ENCODE data around the gene HOXC12.

Gene HOXC12

DNA sequence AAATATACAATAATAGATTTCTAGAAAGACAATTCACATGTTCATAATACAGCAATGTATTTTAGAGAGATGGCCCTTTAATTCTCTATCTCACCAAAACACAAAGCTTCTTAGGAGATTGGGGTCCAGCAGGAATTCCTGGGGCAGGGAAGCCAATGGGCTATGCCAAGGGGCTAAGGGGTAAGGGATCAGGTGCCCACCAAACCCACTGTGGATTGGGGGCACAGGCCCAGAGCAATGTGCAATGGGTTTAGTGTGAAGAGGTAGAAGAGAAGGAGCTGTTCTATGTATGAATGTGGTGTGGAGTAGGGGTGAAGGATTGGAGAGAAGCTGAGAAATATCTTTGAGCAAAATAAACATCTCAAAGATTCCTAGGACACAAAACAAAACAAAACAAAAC is 13.5 kb upstream of the HOXC12 start:
- DNase-seq, result no peak

DNA sequence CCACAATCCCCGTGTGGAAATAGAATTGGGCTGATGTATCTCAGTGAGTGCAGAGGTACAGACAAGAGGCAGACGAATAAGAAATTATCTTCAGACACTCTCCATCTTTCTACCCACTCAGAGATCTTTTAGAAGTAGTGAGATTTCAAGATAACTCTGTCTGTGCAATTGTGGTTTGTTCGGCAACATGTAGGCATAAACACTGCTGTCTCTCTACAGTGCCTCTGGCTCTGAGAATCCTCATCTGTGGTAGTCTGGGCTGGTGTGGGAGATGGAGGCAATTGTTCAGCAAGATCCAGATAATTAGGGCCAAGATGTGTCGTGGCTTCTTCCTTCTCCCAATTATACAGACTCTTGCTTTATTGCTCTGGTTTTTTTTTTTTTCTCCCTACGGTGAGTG is 13.0 kb upstream of the HOXC12 start:
- no peak for DNase-seq

DNA sequence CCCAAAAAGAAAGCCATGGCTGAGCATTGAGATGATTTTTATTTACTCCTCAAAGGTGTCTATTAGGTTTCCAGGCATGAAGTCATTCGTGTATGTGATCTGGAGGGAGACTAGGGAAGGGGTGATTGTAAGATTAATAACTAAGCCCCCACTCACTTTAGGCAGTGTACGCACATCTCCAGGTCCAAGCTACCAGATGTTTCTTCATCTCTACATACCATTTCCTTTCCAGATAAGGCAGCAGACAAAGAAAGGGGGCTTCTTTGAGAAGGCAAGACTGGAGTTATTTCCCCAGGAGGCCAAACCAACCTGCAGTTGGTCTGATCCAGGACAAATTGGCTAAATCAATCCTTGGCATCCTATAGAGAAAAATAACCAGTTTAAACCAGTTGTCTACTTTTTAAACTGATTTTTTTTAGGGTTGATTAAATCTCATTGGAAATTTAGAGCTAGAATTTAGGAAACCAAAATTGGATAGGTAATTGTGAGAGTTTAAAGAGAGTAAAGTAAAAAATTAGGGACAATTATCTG is 12.2 kb upstream of the HOXC12 start:
- DNase-seq, result no peak

DNA sequence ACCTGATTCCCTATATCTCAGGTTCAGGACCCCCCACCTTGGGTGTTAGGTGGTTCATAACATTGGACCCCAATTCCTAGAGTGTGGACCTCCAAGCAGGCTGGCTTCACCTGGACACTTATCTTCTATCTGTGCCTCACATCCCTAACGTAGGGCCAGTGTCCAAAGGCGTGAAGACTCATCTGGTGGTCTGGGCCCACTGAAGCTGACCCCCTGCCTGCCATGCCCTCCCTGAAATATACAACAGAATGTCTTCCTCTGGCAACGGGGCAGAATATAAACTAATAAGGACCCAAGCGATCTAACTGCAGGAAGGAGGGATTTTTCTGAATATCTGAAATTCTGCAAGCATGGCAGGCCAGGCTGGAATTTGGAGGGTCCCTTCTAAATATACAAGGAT is 10.5 kb upstream of the HOXC12 start:
- no peak for DNase-seq

DNA sequence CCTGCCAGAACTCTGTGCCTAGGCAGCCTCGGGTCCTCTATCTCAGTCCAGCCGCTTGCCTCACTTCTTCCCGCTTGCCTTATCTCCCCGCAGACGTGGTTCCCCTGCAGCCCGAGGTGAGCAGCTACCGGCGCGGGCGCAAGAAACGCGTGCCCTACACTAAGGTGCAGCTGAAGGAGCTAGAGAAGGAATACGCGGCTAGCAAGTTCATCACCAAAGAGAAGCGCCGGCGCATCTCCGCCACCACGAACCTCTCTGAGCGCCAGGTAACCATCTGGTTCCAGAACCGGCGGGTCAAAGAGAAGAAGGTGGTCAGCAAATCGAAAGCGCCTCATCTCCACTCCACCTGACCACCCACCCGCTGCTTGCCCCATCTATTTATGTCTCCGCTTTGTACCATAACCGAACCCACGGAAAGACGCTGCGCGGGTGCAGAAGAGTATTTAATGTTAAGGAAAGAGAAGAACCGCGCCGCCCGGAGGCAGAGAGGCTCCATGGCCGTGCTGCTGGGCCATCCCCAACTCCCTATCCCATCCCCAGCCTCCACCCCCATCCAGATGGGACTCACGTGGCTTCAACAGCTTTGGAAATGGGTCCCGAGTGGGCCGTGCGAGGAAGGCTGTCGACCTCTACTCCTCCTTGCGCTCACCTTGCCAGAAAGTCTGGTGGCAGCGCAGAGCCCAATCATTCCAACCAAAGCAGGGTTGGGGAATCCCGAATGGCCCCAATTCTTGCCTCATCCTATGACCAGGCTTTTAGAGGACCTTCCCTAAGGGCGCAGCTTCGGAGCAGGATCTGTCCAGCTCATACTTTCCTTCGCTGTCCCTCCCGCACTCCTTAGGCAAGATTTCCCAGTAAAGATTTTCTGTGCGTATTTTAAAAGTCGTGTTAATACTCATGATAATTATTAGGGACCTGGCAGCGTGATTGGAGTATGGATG is 9.5 kb upstream of the HOXC12 start:
- DNase-seq, result no peak

DNA sequence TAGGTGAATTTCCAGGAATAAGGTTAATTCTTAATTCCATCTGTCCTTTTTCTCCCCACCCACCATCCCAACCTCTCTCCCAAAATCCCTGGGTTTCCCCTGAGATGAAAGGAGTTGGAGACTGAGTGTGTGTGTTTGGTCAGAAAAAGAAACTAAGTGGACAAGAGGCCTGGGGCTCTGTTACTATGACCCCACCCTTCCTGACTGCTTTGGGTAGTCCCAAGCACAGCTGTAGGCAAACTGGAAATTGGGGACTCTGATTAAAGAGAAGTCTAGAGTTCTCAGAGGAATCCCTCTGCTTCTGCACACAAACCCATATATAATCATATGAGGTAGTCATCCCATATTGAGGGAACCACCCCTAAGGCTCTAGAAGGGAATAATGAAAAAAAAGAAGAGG is 7.0 kb upstream of the HOXC12 start:
- no peak for DNase-seq

DNA sequence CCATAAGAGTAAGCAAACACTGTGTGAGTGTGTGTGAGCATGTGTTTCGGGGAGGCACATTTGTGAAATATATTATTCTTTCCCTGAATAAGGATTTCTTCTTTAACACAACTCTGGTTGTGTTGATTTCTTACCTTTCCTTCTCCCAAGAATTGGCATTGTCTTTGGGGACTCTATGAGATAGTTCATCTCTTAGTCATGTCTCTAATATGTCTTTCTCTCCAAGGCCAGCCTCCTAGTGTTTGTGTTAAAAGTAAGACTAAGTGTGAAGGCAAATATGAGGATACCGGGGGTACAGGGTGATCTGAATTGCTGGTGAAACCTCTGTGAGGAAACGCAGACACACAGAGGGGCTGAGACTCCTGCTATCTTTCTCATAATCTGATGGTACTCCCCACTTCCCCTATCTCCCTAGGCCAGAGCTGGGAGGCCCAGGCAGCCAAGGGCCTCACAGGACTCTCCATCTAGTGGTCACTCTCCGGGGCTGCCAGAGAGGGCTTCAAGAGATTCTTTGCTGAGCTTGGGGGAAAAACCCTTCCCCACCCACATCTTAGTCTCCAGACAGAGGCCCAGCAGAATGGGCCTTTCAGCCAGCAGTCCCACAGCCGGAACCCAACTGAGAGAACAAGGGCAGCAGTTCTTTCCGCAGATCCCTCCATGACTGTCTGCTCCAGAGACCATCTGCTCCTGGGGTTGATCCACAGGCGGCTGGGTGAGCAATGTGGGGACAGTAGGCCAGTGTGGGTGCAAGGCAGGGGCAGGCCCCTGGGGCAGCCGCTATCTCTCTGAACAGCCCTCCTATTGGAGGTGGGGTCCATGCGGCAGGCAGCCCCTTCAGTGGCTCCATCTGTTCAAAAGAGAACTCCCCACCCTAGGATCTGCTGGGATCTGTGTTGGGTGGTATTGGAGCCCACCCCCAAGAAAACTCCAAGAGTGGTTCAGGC is 5.8 kb upstream of the HOXC12 start:
- DNase-seq, result no peak

DNA sequence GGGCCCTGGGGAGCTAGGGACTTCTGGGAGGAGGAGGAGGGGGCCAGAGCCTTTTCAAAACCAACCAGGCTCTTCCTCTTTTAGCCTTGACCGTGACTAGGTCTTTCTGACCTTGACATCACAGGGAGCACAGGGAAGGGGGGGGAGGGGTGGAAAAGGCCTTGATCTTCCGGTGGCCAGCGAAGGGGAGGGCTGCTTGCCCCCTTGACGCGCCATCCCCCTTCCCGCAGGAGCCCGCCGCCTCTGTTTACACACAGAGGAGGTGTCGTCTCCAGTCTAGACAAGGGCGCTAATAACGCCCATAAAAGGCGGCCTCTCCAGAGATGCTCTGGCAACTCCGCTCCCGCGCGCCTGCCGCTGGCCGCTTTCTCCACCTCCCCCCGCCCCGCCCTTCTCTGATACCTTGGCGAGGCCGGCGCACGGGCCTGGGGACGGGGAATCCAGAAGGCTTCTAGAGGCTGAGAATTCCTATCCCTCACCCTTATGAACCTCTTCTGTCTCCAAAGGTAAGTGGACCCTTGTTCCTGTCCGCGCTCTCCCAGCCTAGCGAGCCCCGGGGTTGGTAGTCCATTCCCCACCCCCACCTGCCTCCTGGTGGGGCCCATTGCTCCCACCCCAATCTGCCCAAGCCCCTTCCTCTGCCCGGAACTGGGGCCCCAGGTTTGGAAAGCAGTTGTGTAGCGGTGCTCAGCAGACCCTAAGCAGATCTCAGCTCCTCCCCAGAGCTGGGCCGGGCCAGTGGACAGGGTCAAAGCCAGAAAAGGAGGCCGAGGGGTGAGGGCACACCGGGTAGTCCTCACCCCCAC is 4.9 kb upstream of the HOXC12 start:
- no peak for DNase-seq

DNA sequence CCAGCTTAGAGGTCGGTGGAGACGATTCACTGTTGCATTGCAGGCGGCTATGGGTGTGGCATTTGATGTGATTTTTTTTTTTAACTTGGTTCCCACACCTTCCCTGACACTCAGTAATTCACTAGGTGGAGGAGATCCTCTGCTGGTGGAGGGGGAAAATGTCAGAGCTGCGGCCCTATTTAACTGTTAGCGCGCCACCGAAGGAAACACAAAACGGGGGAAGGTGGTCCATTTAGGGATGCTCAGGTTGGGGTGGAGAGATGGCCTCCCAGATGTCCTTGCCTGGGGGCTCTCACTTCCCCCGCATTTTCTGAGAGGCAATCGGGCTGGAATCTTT is 4.3 kb upstream of the HOXC12 start:
- DNase-seq, result no peak

DNA sequence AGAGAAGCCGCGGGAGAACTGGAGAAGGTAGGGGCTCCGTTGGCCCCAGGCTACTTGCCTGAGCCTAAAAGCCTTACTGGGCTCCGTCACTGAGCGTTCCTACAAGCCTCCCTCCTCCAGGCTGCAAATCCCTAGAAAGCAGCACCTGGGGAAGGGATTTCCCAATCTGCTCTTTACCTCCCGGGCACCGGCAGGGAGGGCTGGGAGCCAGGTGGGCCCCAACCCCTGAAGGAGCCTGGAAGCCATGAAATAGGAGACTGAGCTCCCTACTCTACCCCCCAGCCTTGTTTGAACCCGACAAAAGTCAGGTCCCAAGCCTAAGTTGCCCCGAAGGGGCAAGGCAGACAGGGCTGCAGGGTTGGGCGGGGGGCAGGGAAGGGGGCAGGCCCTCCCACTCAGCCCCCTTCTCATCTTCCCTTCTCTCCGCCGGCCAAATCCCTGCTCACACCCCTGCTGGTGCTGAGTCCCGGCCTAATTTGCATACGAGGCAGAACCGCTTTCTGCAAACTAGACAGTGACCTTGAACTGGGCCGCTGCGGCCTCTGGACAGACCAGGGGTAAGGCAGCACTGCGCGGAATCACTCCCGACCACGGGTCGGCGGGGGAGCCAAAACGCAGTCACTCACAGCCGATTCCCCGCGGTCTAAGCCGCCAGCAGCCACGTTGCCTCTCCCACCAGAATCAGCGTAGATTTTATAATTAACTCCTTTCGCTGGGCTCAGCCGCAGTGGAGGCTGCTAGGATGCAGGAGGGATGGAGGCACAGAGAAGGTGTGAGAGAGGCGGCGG is 3.7 kb upstream of the HOXC12 start:
- no peak for DNase-seq

DNA sequence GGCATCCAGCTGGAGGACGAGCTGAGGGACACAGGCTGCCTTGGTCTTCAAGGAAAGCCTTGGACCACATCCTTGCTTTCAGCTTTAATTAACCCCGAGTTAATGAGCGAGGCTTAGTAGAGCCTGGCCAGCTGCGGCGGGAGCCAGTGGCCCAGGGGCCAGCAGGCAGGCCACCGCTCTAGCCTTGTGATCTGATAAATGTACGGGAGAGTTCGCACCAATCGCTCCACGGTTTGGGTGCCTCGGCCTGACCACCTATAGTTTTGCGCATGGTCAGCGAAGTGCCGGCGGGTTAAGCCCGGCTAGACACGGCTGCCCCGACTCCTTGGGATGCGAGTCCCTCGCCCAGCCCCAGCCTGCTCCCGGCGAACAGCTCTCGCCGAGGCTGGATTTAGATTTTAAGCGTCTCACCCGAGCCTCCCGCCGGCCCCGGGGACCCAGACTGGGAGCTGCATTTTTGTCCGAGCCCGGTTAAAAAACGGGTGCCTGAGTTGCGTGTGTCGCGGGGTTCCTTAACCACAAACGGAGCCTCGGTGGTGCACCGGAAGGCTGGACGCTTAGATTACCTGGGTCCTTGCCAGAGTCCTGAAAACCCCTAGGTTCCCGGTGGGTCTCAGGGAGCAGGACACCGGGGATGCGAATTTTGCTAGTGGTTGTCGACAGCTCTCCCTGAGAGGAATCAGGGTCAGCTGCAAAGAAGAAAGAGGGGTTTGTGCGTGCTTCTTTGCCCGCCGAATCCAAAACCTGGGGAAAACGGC is 2.9 kb upstream of the HOXC12 start:
- no peak for DNase-seq

DNA sequence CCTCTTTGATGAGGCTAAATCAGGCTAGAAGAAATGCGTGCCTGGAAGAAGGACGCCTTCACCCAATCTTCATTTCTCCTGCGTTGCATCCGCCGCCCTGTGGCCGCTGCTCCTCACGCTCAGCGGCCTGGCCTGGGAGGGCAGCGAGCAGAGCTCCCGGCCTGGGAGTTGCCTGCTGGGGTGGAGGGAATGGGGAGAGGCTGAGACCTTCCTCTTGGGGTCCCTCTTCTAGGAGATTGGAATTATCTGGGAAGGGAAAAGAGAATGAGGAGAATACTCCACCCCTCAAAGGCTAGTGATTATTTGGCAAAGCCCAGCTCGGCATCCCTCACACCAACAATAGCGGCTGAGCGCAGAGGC is 2.4 kb upstream of the HOXC12 start:
- DNase-seq, result no peak

DNA sequence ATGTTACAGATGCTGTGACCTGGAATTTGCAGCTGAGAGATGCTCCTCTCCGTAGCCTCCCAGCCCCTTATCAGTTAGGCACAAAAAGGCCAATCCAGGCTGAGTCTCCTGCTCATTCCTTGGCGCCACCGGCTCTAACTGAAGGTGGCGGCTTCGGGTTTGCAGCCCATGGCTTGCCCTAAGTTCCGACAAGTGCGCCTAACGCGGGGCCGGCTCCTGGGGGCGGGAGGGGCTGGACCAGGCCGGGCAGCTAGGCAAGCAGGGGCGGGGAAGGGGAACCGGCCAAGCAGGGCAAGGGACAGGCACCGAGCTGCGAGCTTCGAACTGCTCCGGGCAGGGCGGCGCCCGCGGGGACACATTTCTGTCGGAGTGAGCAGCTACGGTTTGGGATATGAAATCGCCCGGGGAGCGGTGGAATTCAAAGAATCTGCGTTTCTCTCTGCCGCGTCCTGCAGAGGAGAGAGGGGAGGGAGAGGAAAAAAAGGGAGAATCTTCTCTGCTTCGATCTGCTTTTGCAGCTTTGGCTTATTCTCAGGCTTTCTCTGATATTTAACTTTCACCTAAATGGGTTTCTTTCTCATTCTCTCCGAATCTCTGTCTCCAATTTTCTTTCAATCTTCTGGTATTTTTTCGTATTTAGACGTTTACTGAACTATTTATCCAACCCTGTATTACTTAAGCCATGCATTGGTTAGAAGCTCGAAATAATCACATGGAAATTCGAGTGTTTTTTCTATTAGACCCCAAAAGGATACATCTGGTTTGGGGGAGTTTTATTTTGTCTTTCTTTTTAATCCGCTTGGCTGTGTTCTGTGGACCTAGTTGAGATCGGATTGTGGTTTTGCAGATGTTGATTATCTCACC is 1.6 kb upstream of the HOXC12 start:
- DNase-seq, result no peak

DNA sequence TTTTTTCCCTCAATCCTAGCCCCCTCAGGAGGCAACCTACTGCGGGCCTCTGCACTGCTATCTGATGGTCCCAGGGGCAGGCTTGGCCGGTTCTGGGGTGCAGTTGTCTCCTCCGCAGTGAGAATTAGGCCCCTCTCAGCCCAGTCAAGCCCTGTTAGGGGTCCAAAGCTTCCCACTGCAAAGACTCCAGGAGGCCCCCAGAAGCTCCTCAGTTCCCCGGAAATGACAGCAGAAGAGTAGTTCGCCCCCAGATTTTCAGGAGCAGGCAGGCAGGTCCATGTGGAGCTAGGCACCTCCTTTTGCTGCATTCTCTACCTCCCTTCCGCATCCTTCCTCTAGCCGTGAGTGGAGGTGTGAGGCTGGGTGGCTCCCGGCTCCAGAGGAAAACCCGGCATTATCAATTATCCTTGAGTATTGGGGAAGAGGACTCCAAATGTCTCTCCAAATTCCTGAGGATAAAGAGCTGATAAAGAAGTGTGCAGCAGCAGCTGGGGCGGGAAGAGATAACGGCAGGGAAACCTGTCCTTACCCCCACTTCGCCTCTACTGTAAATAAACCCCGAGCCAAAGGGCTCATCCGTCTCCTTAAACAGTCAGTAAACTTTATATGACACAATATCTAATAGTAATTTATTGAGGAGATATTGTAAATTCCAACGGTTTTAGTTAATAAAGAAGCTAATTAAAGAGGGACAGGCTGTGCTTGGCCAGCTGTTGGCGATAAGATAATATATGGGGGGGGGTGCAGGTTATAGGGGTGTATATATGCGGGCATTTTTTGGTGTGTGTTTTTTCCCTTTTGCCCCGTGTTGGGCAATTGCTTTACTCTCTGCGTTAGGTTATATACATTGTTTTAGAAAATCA is 641 bp upstream of the HOXC12 start:
- DNase-seq, result no peak

DNA sequence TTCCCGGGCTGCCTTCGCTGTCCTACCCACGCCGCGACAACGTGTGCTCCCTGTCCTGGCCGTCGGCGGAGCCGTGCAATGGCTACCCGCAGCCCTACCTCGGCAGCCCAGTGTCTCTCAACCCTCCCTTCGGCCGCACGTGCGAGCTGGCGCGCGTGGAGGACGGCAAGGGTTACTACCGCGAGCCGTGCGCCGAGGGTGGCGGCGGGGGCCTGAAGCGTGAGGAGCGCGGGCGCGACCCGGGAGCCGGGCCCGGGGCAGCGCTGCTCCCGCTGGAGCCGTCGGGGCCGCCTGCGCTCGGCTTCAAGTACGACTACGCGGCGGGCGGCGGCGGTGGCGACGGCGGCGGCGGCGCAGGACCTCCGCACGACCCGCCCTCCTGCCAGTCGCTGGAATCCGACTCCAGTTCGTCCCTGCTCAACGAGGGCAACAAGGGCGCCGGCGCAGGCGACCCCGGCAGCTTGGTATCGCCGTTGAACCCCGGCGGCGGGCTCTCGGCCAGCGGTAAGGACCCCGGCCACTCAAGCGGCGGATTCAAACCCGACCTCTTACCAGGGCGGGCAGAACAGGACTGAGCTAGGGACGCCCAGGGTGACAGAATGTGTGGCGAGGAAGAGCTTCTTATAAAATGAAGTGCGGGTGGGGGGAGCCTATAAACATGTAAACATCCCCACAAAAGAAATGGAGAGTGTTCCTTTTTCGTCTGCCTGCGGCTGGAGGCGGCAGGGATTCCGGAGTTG is 503 bp downstream of the HOXC12 start:
- DNase-seq, result no peak

DNA sequence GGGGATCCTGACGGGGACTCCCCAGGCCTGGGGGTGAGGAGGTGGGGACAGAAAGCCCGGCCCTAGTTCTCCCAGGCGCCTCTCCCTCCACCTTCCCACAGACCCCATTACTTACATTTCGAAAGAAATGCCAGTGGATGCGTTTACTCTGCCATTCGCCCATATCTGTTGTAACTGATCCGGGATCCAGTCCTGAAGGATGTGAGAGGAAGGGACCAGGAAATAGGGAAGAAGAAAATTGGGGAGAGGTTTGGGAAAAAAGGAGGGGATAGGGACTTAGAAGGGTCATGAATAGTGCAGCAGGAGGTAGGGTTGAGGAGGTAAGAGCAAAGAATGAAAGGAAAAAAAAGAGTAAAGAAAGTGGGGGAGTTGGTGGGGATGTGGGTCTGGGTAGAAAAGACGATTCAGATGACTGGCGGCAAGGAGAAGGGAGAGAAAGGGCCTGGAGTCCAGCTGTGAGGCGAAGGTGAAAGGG is 1.1 kb downstream of the HOXC12 start:
- DNase-seq, result no peak

DNA sequence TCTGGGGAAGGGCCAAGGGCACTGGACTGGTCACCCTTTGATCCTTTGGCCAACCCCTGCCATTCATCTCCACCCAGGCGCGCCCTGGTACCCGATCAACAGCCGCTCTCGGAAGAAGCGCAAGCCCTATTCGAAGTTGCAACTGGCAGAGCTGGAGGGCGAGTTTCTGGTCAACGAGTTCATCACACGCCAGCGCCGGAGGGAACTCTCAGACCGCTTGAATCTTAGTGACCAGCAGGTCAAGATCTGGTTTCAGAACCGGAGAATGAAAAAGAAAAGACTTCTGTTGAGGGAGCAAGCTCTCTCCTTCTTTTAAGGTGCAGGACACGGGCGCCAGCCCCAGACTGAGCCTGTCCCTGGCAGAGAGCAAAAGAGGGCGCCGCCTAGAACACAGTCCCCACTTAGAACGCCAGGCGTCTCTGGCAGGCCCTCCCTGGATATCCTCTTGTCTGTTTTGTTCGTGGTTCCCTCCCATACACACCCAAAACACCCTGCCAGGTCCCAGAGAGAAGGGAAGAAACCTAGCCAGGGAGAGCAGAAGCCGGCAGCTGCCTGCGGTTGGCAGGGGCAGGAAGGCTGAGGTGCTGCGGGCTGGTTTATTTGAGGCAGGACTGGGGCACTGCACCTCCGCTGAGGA is 1.7 kb downstream of the HOXC12 start:
- no peak for DNase-seq
